Measurements from ENCODE around the gene TSPYL4.

The TSPYL4 gene

GRCh38 chr6:116251568-116252384 lies 2.1 kb downstream of the TSPYL4 start:
- DNase-seq (ENCODE audit: low read depth), result peak; percentile 95
- H3K4me3 ChIP-seq (ENCODE audit: low read length), result peak overlapping the region; percentile 96
- TF ChIP-seq, protein P1, sequence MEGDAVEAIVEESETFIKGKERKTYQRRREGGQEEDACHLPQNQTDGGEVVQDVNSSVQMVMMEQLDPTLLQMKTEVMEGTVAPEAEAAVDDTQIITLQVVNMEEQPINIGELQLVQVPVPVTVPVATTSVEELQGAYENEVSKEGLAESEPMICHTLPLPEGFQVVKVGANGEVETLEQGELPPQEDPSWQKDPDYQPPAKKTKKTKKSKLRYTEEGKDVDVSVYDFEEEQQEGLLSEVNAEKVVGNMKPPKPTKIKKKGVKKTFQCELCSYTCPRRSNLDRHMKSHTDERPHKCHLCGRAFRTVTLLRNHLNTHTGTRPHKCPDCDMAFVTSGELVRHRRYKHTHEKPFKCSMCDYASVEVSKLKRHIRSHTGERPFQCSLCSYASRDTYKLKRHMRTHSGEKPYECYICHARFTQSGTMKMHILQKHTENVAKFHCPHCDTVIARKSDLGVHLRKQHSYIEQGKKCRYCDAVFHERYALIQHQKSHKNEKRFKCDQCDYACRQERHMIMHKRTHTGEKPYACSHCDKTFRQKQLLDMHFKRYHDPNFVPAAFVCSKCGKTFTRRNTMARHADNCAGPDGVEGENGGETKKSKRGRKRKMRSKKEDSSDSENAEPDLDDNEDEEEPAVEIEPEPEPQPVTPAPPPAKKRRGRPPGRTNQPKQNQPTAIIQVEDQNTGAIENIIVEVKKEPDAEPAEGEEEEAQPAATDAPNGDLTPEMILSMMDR (conservative IDR thresholded peaks at IDR 0.05; ENCODE audit: low read length), result no peak

DNA sequence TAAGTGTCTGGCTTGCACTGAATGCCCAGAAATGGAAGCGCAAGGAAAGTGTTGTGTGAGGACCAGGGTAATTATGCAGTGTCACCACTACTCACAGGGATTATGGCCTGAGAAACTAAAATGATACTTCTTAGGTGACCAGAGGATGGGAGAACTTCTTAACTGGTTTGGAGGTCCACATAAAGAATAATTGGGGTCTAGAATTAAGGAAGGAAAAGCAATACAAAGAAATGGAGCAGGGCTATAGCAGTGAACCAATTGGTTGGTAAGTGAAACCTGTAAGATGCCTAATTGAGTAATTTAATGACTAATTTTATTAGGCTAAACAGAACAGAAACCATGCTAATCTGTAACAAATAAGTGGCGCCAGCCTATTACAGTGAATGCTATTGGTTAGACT lies 5.3 kb downstream of the TSPYL4 start:
- no peak for DNase-seq (ENCODE audit: low read depth)
- TF ChIP-seq, protein P1 (conservative IDR thresholded peaks at IDR 0.05; ENCODE audit: low read length), result no peak
- no peak overlapping the region for H3K4me3 ChIP-seq (ENCODE audit: low read length)

DNA sequence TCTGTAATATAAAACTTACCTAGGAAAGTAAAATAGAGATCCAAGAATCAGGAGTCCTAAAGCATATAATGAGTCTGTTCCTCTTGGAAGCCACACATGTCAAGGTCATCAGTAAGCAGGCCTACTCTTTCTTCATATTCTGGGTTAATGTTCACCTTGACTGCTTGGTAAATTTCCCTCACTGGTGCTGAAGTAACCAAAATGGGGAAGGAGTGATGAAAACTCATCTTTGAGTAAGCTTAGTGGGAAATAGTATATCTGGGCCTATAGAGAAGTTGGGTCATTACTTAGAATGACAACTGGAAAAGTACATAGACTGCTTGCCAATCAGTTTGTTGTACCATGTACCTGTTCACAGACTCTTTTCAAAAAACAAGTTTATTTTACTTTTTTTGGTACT lies 6.6 kb downstream of the TSPYL4 start:
- DNase-seq (ENCODE audit: low read depth), result no peak
- TF ChIP-seq, protein P1 (conservative IDR thresholded peaks at IDR 0.05; ENCODE audit: low read length), result no peak
- no peak overlapping the region for H3K4me3 ChIP-seq (ENCODE audit: low read length)

DNA sequence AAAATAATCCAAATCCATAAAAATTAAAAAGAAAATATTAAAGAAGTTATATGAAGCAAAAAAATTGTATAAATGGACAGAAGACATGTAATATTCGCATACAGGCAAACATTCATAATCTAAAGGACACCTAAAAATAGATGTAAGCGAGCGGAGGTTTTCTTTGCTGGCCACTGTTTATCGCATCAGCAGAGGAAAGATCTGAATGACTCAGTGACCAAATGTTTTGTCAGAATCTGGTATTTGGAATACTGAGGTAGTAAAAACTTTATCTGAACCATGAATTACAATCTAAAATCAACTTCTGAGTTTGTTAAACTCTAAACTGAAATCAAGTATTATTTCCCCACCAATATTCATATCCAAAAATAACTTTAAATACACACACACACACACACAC lies 7.8 kb downstream of the TSPYL4 start:
- TF ChIP-seq, protein P1 (conservative IDR thresholded peaks at IDR 0.05; ENCODE audit: low read length), result no peak
- peak; percentile 42 for DNase-seq (ENCODE audit: low read depth)

DNA sequence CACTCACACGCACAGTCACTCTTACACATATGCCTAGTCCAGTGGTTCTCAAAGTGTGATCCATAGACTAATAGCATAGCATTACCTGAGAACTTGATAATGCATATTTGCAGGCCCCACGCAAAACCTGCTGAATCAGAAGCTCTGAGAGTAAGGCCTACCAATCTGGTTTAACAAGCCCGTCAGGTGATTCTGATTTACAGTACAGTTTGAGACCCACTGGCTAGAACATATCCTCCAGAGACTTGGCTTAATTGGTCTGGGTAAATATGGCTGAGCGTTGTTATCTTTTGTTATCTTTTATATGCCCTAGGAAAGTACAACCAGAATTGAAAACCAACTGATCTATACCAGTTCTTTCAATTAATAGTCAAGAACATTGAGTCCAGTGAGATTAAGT lies 9.6 kb downstream of the TSPYL4 start:
- no peak for DNase-seq (ENCODE audit: low read depth)
- TF ChIP-seq, protein P1 (conservative IDR thresholded peaks at IDR 0.05; ENCODE audit: low read length), result no peak
- no peak overlapping the region for H3K4me3 ChIP-seq (ENCODE audit: low read length)

More for the DNA sequence above, 7.8 kb downstream of the TSPYL4 start:
- no peak overlapping the region for H3K4me3 ChIP-seq (ENCODE audit: low read length)

- H3K4me3 ChIP-seq (ENCODE audit: low read length), result no peak overlapping the region
- DNase-seq (ENCODE audit: low read depth), result no peak
- TF ChIP-seq, protein P1 (conservative IDR thresholded peaks at IDR 0.05; ENCODE audit: low read length), result no peak
Measured at GRCh38 chr6:116239856-116240255, 14.0 kb downstream of the TSPYL4 start.

DNA sequence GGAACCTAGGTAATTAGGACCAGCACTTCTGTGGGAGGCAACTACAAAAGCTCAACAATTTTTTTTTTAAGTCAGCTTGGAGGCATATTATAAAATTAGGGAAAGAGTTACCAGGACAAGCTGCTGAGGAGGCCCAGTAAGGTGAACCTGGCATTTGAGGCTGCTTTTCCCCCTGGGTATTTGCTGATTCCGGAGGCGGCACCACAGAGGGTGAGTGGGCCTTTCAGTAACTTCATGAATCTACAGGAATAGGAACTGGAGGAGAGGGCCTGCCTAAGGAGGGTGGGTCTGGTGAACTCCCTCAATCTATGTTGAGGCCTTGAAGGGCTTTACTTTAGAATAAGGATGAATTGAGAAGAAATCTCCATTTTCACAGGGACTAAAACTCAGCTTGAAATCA lies 14.6 kb downstream of the TSPYL4 start:
- DNase-seq (ENCODE audit: low read depth), result no peak
- H3K4me3 ChIP-seq (ENCODE audit: low read length), result no peak overlapping the region
- TF ChIP-seq, protein P1 (conservative IDR thresholded peaks at IDR 0.05; ENCODE audit: low read length), result no peak
